Stomach (tissue), 4 donors: ENCODE measurements around the gene CDH23.

Experiments used
- CTCF ChIP-seq, 7 experiments: fragments of 450-650 bp in 4 of 7; fragments of 200-600 bp in 3 of 7; sonication (generic) in 3 of 7; IDR thresholded peaks; one replicate each; pipeline ENCODE4 v1.5.1; 2016 to 2019; ENCODE audit warnings: antibody characterized with exemption in 7 of 7, control low read depth in 2 of 7, mild to moderate bottlenecking in 1 of 7
- POLR2A ChIP-seq, 4 donors: fragments of 450-650 bp; IDR thresholded peaks; one replicate each; pipeline ENCODE4 v1.6.1; 2016; ENCODE audit warnings: antibody characterized with exemption in 4 of 4, control low read depth in 2 of 4, mild to moderate bottlenecking in 1 of 4, moderate library complexity in 1 of 4

- no peak for TF ChIP-seq CTCF (IDR thresholded peaks at IDR 0.05)
- TF ChIP-seq POLR2A (IDR thresholded peaks at IDR 0.05), result no peak
Observed at GRCh38 chr10:71584902-71585563, 188.3 kb downstream of the CDH23 start.
